Neural progenitor cell (in vitro differentiated cells): ENCODE data around the gene MT1A.

ENCODE experiments used
- EZH2 ChIP-seq: fragments of 200-600 bp; sonication (generic); IDR thresholded peaks from 2 replicates; pipeline ENCODE4 v1.6.1; 2017; ENCODE audit warnings: antibody characterized with exemption, mild to moderate bottlenecking, moderate library complexity
- EZH2phosphoT487 ChIP-seq: fragments of 200-600 bp; sonication (generic); IDR thresholded peaks from 2 replicates; pipeline ENCODE4 v1.6.1; 2017; ENCODE audit warnings: antibody characterized with exemption
- TF ChIP-seq, protein P1 (sequence below): fragments of 200-600 bp; sonication (generic); IDR thresholded peaks from 2 replicates; pipeline ENCODE4 v1.5.1; 2017; ENCODE audit warnings: antibody characterized with exemption, mild to moderate bottlenecking

- TF ChIP-seq, protein P1, sequence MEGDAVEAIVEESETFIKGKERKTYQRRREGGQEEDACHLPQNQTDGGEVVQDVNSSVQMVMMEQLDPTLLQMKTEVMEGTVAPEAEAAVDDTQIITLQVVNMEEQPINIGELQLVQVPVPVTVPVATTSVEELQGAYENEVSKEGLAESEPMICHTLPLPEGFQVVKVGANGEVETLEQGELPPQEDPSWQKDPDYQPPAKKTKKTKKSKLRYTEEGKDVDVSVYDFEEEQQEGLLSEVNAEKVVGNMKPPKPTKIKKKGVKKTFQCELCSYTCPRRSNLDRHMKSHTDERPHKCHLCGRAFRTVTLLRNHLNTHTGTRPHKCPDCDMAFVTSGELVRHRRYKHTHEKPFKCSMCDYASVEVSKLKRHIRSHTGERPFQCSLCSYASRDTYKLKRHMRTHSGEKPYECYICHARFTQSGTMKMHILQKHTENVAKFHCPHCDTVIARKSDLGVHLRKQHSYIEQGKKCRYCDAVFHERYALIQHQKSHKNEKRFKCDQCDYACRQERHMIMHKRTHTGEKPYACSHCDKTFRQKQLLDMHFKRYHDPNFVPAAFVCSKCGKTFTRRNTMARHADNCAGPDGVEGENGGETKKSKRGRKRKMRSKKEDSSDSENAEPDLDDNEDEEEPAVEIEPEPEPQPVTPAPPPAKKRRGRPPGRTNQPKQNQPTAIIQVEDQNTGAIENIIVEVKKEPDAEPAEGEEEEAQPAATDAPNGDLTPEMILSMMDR: no peak
- TF ChIP-seq EZH2 (no peak), EZH2phosphoT487 (no peak)
Observed at GRCh38 chr16:56684256-56684925, 45.9 kb downstream of the MT1A start.
